ENCODE measurements around the gene ING4.

DNA sequence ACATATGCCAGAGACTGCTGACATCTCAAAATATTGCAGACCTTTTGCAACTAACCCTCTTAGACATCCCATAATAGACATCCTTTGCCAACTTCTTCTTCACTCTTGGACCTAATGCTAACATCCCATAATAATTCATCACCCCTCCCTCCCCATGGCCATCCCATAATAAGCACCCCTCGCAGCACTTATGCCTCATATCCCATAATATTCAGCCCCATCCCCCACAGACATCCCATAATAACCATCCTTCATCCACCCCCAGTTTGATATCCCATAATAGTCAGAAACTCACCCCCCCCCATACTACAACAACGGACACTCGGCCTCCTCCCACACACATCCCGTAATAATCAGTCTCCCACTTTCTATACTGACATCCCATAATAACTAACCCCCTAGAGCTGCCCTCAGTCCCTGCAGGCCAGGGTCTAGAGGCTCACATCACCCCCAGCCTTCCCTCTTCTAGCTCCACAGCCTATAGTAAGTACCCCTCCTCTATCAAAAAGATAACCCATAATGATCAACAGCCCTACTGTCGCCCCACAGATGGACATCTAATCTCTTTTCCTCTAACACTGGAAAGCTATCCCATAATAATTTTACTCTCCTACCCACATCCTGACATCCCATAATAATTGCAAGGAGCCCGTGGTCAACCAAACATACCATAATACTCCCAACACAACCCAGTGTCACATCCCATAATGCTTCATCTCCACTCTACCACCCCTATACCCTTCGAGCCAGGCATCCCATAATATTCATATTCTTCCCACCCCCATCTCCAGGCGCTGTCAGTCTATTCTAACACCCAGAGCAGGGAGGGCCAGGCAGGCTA lies 54.9 kb downstream of the ING4 start:
- TF ChIP-seq CTCF (conservative IDR thresholded peaks at IDR 0.05 in 1 of 2, IDR thresholded peaks at IDR 0.05 in 1 of 2; ENCODE audit: extremely low read depth in 1 of 2, insufficient read depth in 1 of 2, low read depth in 1 of 2, low read length in 2 of 2) (no peak), EZH2 (IDR thresholded peaks at IDR 0.05; ENCODE audit: borderline replicate concordance, low read length) (no peak)

Measured in mammary epithelial cell (primary cell).